Skeletal muscle satellite cell (primary cell): ENCODE results near the gene ATAT1.
A peak's percentile ranks its signal among the peaks of the same experiment; 100 is the strongest.

ENCODE experiments used
- H3K27me3 ChIP-seq: 2 replicates; pipeline ENCODE4 v1.7.0; 2013; ENCODE audit warnings: low read length; ENCODE audit not compliant: control insufficient read depth, insufficient read depth
- H3K36me3 ChIP-seq: 2 replicates; pipeline ENCODE4 v1.7.0; 2013; ENCODE audit warnings: mild to moderate bottlenecking, control low read depth, low read length; ENCODE audit not compliant: insufficient read depth
- H3K4me1 ChIP-seq: 2 replicates; pipeline ENCODE4 v1.7.0; 2013; ENCODE audit warnings: low read length; ENCODE audit not compliant: control insufficient read depth, insufficient read depth
- H3K4me2 ChIP-seq: 2 replicates; pipeline ENCODE4 v1.7.0; 2013; ENCODE audit warnings: mild to moderate bottlenecking, low read length
- H3K4me3 ChIP-seq: 2 replicates; pipeline ENCODE4 v1.7.0; 2013; ENCODE audit warnings: low read length
- H3K9ac ChIP-seq: 2 replicates; pipeline ENCODE4 v1.7.0; 2013; ENCODE audit warnings: mild to moderate bottlenecking, low read depth, low read length, moderate library complexity
- H3K9me3 ChIP-seq: replicated peaks from 2 replicates; pipeline ENCODE4 v1.7.0; 2013; ENCODE audit warnings: mild to moderate bottlenecking, control low read depth, low read length

ATAT1 gene

DNA sequence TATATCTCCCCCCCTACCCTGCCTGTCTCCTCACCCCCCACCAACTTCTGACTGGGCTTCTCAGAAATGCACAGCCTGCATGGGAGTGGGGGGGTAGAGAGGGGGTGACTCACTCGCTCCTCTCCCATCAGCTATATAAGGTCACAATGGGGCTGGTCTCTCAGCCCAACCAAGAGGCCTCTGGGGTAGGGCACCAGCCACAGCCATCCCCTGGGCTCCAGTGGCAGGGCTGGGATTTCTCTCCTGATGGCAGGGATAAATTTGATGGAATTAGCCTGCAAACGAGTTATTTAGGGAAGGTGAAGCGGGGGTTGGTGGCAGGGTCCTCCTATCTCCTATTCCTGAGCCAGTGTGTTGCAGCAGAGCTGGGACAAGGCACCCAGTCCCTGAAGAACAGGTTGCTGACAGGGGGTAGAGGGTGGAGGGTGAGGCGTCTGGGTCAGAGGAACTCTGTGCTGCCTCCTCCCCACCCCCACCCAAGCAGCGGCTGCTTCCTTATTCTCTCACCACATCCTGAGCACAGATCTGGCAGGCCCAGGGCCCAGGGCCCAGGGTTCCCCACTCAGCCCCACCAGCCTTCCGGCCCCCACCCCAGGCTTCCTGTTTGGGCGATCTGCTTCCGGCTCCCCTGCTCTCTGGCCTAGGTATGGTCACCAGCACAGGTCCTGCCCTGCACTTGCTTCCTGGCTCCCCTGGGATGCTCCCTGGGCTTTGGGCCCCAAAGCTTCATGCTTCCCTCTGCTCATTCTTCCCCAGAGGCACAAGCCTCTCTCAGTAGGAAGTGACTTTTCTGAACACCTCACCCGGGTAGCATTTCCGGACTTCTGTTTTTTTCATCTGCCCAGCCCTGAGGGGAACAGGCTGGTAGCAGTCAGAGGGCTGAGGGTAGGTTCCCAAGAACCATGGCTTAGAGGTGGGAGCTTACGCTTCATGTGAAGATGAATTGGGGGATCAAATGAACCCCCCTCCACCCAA lies 55.8 kb downstream of the ATAT1 start:
- Histone ChIP-seq H3K4me2 (peak overlapping the region; percentile 99), H3K9ac (peak overlapping the region; percentile 96), H3K4me3 (peak overlapping the region; percentile 95), H3K4me1 (peaks cover 35% of the 10 kb centered on the region), H3K27me3 (no peaks in the 10 kb centered on the region), H3K9me3 (no peaks in the 10 kb centered on the region), H3K36me3 (peaks cover 61% of the 10 kb centered on the region)

DNA sequence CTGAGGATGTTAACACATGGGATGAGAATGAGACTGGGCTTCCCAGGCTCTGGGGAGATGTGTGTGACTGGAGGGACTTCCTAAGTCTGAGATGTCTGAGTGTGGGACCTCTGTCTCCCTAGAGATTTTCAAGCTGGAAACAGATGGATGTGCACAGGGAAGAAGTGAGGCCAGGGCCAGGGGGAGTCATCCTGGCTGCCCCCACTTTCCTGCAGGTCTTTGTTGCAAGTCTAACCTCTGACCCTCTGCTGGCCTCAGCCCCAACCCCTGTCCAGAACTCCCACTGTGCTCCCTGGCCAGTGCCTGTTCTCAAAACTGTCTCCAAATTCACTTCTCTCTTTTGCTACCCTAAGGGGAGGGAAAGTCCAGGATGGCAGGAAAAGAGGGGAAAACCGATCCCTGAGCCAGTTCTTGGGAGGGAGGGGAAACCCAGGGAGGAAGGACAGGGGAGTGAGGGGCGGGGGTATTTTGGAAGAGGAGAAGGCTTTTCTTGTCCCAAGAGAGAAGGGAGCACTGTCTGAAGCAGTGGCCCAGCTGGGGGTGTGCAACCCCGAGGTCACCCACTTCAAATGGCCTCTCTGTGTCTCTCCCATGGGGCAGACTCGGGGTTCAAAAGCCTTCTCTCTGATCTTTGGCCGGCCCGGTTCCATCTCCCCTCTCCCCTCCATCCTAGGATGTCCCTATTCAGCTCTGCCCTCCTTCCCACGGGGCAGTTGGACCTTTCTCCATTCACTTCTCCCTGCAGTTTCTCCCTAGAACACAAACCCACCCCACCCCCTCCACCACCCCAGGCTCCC lies 56.7 kb downstream of the ATAT1 start:
- peak overlapping the region; percentile 95 for H3K4me3 ChIP-seq
- H3K9ac ChIP-seq = peak overlapping the region; percentile 96
- H3K4me2 ChIP-seq = peak overlapping the region; percentile 99
- H3K4me1 ChIP-seq = peaks cover 41% of the 10 kb centered on the region
- H3K27me3 ChIP-seq = no peaks in the 10 kb centered on the region
- H3K36me3 ChIP-seq = peaks cover 54% of the 10 kb centered on the region
- H3K9me3 ChIP-seq = no peaks in the 10 kb centered on the region

- H3K4me1 ChIP-seq = peaks cover 46% of the 10 kb centered on the region
- H3K36me3 ChIP-seq = peaks cover 49% of the 10 kb centered on the region
- peak overlapping the region; percentile 95 for H3K4me3 ChIP-seq
- no peaks in the 10 kb centered on the region for H3K9me3 ChIP-seq
- peak overlapping the region; percentile 99 for H3K4me2 ChIP-seq
- peak overlapping the region; percentile 96 for H3K9ac ChIP-seq
- no peaks in the 10 kb centered on the region for H3K27me3 ChIP-seq
These were observed 57.3 kb downstream of the ATAT1 start for GRCh38 chr6:30683980-30684338.

DNA sequence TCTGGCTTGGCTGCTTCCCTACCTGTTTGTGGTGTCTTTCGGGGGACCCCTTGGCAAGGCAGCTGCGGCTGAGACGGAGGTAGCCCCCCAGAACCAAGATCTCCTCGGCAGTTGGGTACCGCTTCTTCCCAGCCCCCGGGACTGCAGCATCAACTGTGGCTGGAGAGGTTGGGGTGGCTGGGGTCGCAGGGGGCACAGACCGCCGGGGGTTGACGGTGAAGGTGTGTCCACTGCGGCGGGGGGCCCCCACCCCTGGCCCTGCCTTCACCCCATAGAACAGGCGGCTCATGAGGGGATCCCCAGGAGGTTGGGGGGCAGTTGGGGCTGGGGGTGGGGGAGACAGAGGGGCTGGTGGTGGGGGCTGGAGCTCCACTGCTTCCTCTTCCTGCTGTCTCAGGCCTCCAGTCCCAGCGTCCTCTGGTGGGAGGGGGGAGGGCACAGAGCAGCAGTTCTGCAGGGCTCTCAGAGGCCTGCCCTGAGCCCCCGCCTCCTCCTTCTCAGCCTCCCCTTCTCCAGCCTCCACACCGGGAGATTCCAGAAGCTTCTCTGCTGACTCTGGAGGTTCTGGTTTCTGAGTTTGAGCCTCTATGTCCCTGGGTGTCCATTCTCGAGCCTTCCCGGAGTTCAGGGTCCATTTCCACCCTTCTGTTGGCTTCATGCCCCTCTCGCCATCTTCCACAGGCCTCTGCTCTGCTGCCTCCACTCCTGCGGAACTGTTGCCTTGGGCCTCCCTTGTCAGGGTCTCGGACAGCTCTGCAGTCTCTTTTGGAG lies 57.9 kb downstream of the ATAT1 start:
- Histone ChIP-seq H3K9me3 (no peaks in the 10 kb centered on the region), H3K4me3 (peak overlapping the region; percentile 95), H3K4me1 (peaks cover 48% of the 10 kb centered on the region)

DNA sequence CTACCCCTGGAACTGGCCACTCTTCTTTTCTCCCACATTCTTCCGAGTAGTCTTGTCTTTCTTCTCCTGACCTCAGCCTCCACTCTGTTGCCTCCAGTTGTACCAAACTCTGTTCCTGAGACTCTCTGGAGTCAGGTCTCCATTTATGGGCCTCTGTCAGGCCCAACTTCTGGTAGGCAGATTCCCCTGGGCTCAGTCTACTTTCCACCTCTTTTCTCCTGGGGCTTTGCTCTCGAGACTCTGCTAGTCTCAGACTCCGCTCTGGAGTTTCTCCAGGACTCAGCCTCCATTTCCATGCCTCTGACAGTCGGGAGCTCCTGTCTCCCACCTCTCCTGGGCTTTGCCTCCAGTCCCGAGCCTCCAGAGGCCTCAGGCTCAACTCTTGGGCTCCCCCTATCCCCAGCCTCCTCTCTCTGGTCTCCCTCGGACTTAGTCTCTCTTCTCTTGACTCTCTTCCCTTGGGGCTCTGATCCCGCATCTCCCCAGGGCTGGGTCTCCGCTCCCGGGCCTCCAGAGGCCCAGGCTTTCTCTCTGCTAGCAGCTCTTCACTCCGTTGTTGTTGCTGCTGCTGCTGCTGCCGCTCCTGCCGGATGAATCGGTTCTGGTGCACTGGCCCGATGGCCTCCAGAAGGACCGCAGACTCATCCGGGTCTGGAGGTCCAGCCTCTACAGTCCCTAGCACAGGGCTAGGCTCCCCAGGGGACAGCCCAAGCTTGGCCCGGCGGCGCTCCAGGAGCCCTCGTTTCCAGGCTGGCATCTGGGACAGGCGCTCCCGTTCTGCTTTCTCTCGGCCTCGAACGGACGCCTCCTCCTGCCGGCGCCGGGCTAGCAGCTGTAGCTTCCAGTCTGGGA lies 58.7 kb downstream of the ATAT1 start:
- Histone ChIP-seq H3K36me3 (peaks cover 39% of the 10 kb centered on the region), H3K9ac (peak overlapping the region; percentile 96), H3K27me3 (no peaks in the 10 kb centered on the region), H3K4me1 (peaks cover 48% of the 10 kb centered on the region), H3K4me2 (peak overlapping the region; percentile 99), H3K4me3 (peak overlapping the region; percentile 95), H3K9me3 (no peaks in the 10 kb centered on the region)

More for the DNA sequence above, 57.9 kb downstream of the ATAT1 start:
- Histone ChIP-seq H3K9ac (peak overlapping the region; percentile 96), H3K36me3 (peaks cover 47% of the 10 kb centered on the region), H3K4me2 (peak overlapping the region; percentile 99), H3K27me3 (no peaks in the 10 kb centered on the region)

DNA sequence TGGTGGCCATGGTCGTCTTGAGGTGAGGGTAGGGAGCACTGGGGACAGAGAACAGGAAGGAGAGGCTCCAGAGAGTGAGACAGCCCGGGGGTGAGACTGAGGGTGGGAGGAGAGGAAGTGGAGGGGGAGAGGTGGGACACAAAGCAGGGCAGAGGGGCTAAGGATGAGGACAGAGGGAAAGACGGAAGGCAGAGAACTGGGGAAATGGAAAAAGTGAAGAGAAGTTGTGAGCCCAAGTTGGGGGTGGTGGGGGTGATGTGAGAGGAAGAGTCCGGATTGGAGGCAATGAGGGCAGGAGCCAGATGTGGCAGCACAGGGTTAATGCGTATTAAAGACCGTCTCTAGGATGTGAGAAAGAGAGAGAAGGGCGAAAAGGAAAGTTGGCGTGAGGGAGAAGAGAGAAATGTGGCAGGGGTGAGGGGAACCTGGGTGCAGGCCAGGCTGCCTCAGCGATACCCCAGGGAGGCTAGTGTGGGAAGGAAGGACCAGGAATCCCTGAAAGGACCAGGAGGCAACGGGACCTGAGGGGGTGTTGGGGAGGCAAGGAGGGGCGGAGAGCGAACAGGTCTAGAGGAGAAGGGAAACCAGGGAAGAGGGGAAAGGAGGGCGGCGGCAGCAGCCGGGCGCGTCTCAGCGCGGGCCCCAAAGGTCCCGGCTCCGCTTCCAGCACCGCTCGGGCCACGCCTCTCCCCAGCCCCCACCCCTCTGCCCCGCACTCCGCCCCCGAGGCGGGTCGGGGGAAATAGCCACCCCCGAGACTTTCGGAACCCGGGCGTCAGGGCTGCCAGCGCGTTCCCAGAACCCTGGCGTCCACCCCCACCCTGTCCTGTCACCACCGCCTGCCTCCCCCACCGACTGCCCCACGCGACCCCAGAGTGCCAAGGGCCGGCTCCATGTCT lies 59.6 kb downstream of the ATAT1 start, which contains the start of gene PPP1R18:
Gene PPP1R18 (minus strand): TSS at position 637 of the 899 bp plus-strand sequence. CDS start 627 bp downstream, at position 10.
- Histone ChIP-seq H3K4me3 (peak within 1 kb of the TSS; percentile 95), H3K36me3 (peaks cover 33% of the 10 kb centered on the region), H3K4me1 (peaks cover 47% of the 10 kb centered on the region), H3K9me3 (no peaks in the 10 kb centered on the region), H3K9ac (peak within 1 kb of the TSS; percentile 96), H3K4me2 (peak within 1 kb of the TSS; percentile 99), H3K27me3 (no peaks in the 10 kb centered on the region)

GRCh38 chr6:30686908-30687658 lies 60.4 kb downstream of the ATAT1 start:
- no peaks in the 10 kb centered on the region for H3K27me3 ChIP-seq
- H3K4me3 ChIP-seq = peak overlapping the region; percentile 95
- peaks cover 45% of the 10 kb centered on the region for H3K4me1 ChIP-seq
- peak overlapping the region; percentile 99 for H3K4me2 ChIP-seq
- H3K36me3 ChIP-seq = peaks cover 29% of the 10 kb centered on the region
- peak overlapping the region; percentile 96 for H3K9ac ChIP-seq
- no peaks in the 10 kb centered on the region for H3K9me3 ChIP-seq

GRCh38 chr6:30687659-30688431 lies 61.2 kb downstream of the ATAT1 start:
- H3K9me3 ChIP-seq = no peaks in the 10 kb centered on the region
- peak overlapping the region; percentile 99 for H3K4me2 ChIP-seq
- no peaks in the 10 kb centered on the region for H3K27me3 ChIP-seq
- H3K4me3 ChIP-seq = peak overlapping the region; percentile 95
- peak overlapping the region; percentile 96 for H3K9ac ChIP-seq
- H3K36me3 ChIP-seq = peaks cover 27% of the 10 kb centered on the region
- peaks cover 39% of the 10 kb centered on the region for H3K4me1 ChIP-seq

- H3K36me3 ChIP-seq = peaks cover 19% of the 10 kb centered on the region
- H3K9ac ChIP-seq = peak overlapping the region; percentile 96
- H3K4me1 ChIP-seq = peaks cover 39% of the 10 kb centered on the region
- no peaks in the 10 kb centered on the region for H3K27me3 ChIP-seq
- H3K4me2 ChIP-seq = peak overlapping the region; percentile 99
- H3K4me3 ChIP-seq = peak overlapping the region; percentile 95
- no peaks in the 10 kb centered on the region for H3K9me3 ChIP-seq
These were observed 61.9 kb downstream of the ATAT1 start for GRCh38 chr6:30688569-30688968.
